TTC549 (cell line): ENCODE results near the gene ZNF772.
"Not testable (repeated sequence)": the region's sequence is repeated elsewhere in the genome, so short reads cannot be mapped to it uniquely, and the experiment has no call there.

Experiments
- FAIRE-seq: peaks from 2 replicates; lab custom pipeline; 2012; peaks lifted over from hg19 to GRCh38; lab: Jason Lieb, UNC

ZNF772 gene

GRCh38 chr19:57477191-57478008 lies at the start of gene ZNF772:
Gene ZNF772 (minus strand): TSS chr19:57477566. CDS start chr19:57477309, 257 bp downstream.
- peak; percentile 96 for FAIRE-seq

GRCh38 chr19:57518021-57518420 lies 40.7 kb upstream of the ZNF772 start:
- FAIRE-seq = not testable (repeated sequence)

- no peak for FAIRE-seq
Observed at GRCh38 chr19:57515255-57515654, 37.9 kb upstream of the ZNF772 start.

- FAIRE-seq = no peak
Observed at GRCh38 chr19:57512845-57513244, 35.5 kb upstream of the ZNF772 start.

- no peak for FAIRE-seq
Observed at GRCh38 chr19:57511484-57511883, 34.1 kb upstream of the ZNF772 start.

GRCh38 chr19:57506163-57506562 lies 28.8 kb upstream of the ZNF772 start:
- FAIRE-seq = no peak

GRCh38 chr19:57500400-57500799 lies 23.0 kb upstream of the ZNF772 start:
- not testable (repeated sequence) for FAIRE-seq

- FAIRE-seq = peak; percentile 38
Observed at GRCh38 chr19:57499680-57500395, 22.5 kb upstream of the ZNF772 start, which contains the start of gene ZNF773. Gene ZNF773 (plus strand): TSS chr19:57499938. CDS start chr19:57500081, 143 bp downstream.

- FAIRE-seq = not testable (repeated sequence)
Observed at GRCh38 chr19:57499332-57499679, 21.9 kb upstream of the ZNF772 start.

GRCh38 chr19:57488299-57488644 lies 10.9 kb upstream of the ZNF772 start:
- not testable (repeated sequence) for FAIRE-seq

- peak; percentile 64 for FAIRE-seq
Observed at GRCh38 chr19:57487477-57488298, 10.3 kb upstream of the ZNF772 start, which contains the start of gene ZNF419. Gene ZNF419 (plus strand): TSS chr19:57487750. CDS start chr19:57487951, 201 bp downstream.

- FAIRE-seq = no peak
Observed at GRCh38 chr19:57473646-57474045, 3.7 kb downstream of the ZNF772 start.

GRCh38 chr19:57466489-57466888 lies 10.9 kb downstream of the ZNF772 start:
- FAIRE-seq = no peak

GRCh38 chr19:57465680-57466381 lies 11.5 kb downstream of the ZNF772 start:
- FAIRE-seq = no peak

- no peak for FAIRE-seq
Observed at GRCh38 chr19:57452307-57452706, 25.1 kb downstream of the ZNF772 start.

GRCh38 chr19:57443121-57443696 lies 34.2 kb downstream of the ZNF772 start:
- FAIRE-seq = no peak

GRCh38 chr19:57441979-57442752 lies 35.2 kb downstream of the ZNF772 start:
- no peak for FAIRE-seq

GRCh38 chr19:57438925-57439324 lies 38.4 kb downstream of the ZNF772 start:
- no peak for FAIRE-seq

- FAIRE-seq = no peak
Observed at GRCh38 chr19:57437931-57438330, 39.4 kb downstream of the ZNF772 start.

GRCh38 chr19:57436417-57436816 lies 40.9 kb downstream of the ZNF772 start:
- no peak for FAIRE-seq
